Spleen (tissue), 7 donors: Measurements from ENCODE around the gene SLC1A1.

Experiments used
- POLR2A ChIP-seq, 3 donors: fragments of 450-650 bp; IDR thresholded peaks; one replicate each; pipeline ENCODE4 v1.5.1; 2017; ENCODE audit warnings: antibody characterized with exemption in 3 of 3, mild to moderate bottlenecking in 1 of 3
- POLR2AphosphoS5 ChIP-seq, 3 donors: sonication (generic); formaldehyde crosslinking; IDR thresholded peaks; one replicate each; pipeline ENCODE4 v1.5.1; 2017; ENCODE audit warnings: antibody characterized with exemption in 3 of 3
- TF ChIP-seq, protein P1 (sequence below), 11 experiments: fragments of 200-600 bp in 7 of 11; fragments of 450-650 bp in 4 of 11; sonication (generic) in 4 of 11; IDR thresholded peaks in 8 of 11; conservative IDR thresholded peaks in 3 of 11; 1 replicate in 7 of 11; 2 replicates in 4 of 11; pipeline versions ENCODE4 v1.4.0 to v1.8.0; 2016 to 2021; ENCODE audit warnings: antibody characterized with exemption in 11 of 11, inconsistent platforms in 4 of 11, mild to moderate bottlenecking in 1 of 11
- donor health status: DM: no; HTN: no; CAD: no; lungs with moderate emphysema.
- donor health status: DM: no; HTN: no; CAD: no.
- donor health status: DM: no; HTN: no; CAD: no.

DNA sequence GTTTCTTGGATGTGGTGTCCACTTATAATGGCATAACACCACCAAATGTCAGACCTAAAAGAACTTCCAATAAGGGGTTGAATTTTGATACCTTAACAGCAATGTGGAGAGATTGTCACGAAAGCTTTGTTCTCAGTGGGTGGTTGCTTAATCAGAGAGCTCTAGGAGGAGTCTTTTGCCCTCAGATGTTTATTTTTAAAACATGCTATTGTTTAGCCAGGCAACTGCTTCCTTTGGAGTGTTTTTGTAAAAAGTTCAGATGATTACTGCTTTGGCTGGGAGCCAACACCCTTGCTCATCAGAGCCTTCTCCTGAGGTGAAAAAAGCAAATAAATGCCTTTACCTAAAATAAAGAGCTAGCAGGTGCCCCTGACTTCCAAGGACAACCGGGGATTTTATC, 65.0 kb downstream of the SLC1A1 start:
- TF ChIP-seq, protein P1, sequence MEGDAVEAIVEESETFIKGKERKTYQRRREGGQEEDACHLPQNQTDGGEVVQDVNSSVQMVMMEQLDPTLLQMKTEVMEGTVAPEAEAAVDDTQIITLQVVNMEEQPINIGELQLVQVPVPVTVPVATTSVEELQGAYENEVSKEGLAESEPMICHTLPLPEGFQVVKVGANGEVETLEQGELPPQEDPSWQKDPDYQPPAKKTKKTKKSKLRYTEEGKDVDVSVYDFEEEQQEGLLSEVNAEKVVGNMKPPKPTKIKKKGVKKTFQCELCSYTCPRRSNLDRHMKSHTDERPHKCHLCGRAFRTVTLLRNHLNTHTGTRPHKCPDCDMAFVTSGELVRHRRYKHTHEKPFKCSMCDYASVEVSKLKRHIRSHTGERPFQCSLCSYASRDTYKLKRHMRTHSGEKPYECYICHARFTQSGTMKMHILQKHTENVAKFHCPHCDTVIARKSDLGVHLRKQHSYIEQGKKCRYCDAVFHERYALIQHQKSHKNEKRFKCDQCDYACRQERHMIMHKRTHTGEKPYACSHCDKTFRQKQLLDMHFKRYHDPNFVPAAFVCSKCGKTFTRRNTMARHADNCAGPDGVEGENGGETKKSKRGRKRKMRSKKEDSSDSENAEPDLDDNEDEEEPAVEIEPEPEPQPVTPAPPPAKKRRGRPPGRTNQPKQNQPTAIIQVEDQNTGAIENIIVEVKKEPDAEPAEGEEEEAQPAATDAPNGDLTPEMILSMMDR (IDR thresholded peaks at IDR 0.05 in 8 of 11, conservative IDR thresholded peaks at IDR 0.05 in 3 of 11), result no peak
- TF ChIP-seq POLR2A (IDR thresholded peaks at IDR 0.05), result no peak
- TF ChIP-seq POLR2AphosphoS5 (IDR thresholded peaks at IDR 0.05), result no peak
